SK-N-MC (cell line): ENCODE data around the gene USP44.
"Not testable (repeated sequence)": the region's sequence is repeated elsewhere in the genome, so short reads cannot be mapped to it uniquely, and the experiment has no call there.

Experiments used
- DNase-seq: peaks from one replicate; pipeline ENCODE4 v3.0.0-alpha.2; 2011; ENCODE audit warnings: low read depth, low spot score
- H3K27ac ChIP-seq: fragments of 200-600 bp; sonication (generic); 2 replicates; pipeline ENCODE4 v1.5.1; 2016; ENCODE audit warnings: mixed run types
- H3K36me3 ChIP-seq: fragments of 200-600 bp; sonication (generic); 2 replicates; pipeline ENCODE4 v1.6.1; 2017; ENCODE audit warnings: antibody characterized with exemption, low read length, mixed read lengths; ENCODE audit not compliant: insufficient read depth
- H3K4me3 ChIP-seq: fragments of 200-600 bp; sonication (generic); 2 replicates; pipeline ENCODE4 v1.5.1; 2016
- H3K9ac ChIP-seq: fragments of 200-600 bp; sonication (generic); 2 replicates; pipeline ENCODE4 v1.8.0; 2017; ENCODE audit warnings: mixed run types, mixed read lengths; ENCODE audit not compliant: insufficient read length
- H3K9me3 ChIP-seq: fragments of 200-600 bp; sonication (generic); 2 replicates; pipeline ENCODE4 v1.6.1; 2017; ENCODE audit warnings: low read depth, mild to moderate bottlenecking, antibody characterized with exemption, low read length, moderate library complexity, mixed read lengths
- EZH2 ChIP-seq: fragments of 200-600 bp; sonication (generic); IDR thresholded peaks from one replicate; pipeline ENCODE4 v1.6.1; 2017; ENCODE audit warnings: antibody characterized with exemption
- FOXP2 ChIP-seq: optimal IDR thresholded peaks from 2 replicates; pipeline ENCODE3; 2011; ENCODE audit warnings: mild to moderate bottlenecking, moderate library complexity; ENCODE audit not compliant: insufficient read depth; ENCODE audit errors: extremely low read length, control extremely low read depth
- POLR2AphosphoS5 ChIP-seq: IDR thresholded peaks from 2 replicates; pipeline ENCODE4 v1.6.1; 2012; ENCODE audit warnings: mild to moderate bottlenecking, low read depth, low read length, borderline replicate concordance

The USP44 gene

DNA sequence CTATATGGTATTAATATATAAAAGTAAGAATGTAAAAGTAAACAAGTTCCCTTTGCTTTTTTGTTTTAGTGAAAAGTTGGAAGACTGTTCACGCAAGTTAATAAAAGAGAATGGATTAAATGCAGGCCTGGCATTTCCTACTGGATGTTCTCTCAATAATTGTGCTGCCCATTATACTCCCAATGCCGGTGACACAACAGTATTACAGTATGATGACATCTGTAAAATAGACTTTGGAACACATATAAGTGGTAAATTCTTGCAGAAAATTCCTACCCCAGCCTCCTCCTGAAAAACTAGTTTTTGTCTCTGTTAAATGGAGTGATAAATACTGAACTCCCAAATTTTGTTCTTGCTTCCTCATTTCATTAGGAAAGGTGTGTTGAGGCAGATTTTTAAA, 56.4 kb downstream of the USP44 start:
- TF ChIP-seq EZH2 (no peak), POLR2AphosphoS5 (no peak), FOXP2 (no peak)
- H3K4me3 ChIP-seq = no peak overlapping the region
- peaks cover 87% of the 10 kb centered on the region for H3K36me3 ChIP-seq
- H3K27ac ChIP-seq = no peak overlapping the region
- peaks cover 12% of the 10 kb centered on the region; the same call in 1 of the 2 replicates for H3K9me3 ChIP-seq
- H3K9ac ChIP-seq = no peak overlapping the region
- no peak for DNase-seq

DNA sequence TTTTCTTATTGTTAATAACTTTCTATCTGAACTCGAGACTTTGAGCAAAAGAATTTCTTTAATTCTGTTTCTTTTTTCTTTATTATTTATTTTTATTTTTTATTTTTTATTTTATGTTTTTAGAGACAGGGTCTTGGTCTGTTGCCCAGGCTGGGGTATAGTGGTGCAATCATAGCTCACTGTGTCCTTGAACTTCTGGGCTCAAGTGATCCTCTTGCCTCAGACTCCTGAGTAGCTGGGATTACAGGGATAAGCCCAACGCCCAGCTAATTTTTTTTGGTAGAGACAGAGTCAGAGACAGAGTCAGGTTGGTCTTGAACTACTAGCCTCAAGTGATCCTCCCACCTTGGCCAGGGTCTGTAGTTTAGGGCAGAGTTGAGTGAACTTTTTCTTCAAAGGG, 58.8 kb downstream of the USP44 start:
- Histone ChIP-seq H3K4me3 (no peak overlapping the region), H3K27ac (no peak overlapping the region), H3K9ac (no peak overlapping the region), H3K36me3 (peaks cover 85% of the 10 kb centered on the region), H3K9me3 (no peaks in the 10 kb centered on the region)
- no peak for DNase-seq
- TF ChIP-seq FOXP2 (no peak), POLR2AphosphoS5 (no peak)

DNA sequence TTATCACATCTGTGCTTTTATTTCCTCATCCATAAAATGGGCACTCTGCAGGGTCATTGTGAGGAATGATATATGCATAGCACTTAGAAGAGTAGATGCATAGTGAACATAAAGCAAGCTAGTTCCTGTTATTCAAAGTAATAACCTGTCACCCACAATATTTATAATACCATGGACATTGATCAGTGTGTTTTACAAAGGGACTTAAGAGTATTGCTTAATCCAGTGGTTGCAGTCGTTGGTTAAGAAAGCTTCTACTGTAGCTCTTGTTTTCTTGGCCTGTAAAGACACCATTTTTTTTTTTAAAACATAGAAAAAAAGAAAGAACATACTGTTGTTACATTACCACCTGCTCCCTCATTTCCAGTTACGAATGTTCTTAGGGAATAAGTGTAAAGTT, 64.3 kb downstream of the USP44 start:
- Histone ChIP-seq H3K9ac (no peak overlapping the region), H3K4me3 (no peak overlapping the region), H3K9me3 (no peaks in the 10 kb centered on the region), H3K27ac (no peak overlapping the region), H3K36me3 (peaks cover 72% of the 10 kb centered on the region)
- TF ChIP-seq FOXP2 = no peak
- TF ChIP-seq EZH2 = no peak
- TF ChIP-seq POLR2AphosphoS5 = no peak
- no peak for DNase-seq

DNA sequence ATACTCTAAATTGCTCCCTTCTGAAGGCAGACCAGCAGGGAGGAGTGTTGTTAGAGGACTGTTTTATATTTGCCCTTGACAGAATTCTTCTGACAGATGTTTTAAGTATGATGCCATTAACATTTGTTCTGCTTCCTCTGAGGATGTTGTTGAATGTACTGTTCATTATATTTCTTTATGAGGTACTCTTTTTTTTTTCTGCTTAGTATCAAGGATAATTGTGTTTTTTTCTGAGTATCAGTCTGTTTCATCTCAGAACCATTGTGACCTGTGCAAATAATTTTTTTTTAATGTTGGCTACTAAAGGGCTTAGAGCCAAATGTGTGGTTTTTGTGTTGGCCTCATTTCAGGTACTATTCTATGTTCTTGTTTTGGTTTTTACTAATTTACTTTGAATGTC, 66.8 kb downstream of the USP44 start:
- Histone ChIP-seq H3K9ac (no peak overlapping the region), H3K36me3 (peaks cover 81% of the 10 kb centered on the region), H3K9me3 (no peaks in the 10 kb centered on the region), H3K27ac (no peak overlapping the region), H3K4me3 (no peak overlapping the region)
- TF ChIP-seq EZH2 = no peak
- no peak for DNase-seq

DNA sequence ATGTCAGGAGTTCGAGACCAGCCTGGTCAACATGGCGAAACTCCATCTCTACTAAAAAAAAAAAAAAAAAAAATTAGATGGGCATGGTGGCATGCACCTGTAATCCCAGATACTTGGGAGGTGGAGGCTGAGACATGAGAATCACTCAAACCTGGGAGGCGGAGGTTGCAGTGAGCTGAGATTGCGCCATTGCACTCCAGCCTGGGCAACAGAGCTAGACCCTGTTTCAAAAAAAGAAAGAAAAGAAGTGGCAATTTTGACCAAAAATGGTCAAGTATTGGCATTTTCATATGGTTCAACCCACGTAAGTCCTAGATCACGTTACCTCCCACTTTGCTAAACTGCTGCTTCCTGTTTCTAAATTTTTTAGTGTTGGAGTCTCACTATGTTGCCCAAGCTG, 68.7 kb downstream of the USP44 start:
- H3K36me3 ChIP-seq = peaks cover 82% of the 10 kb centered on the region
- not testable (repeated sequence) for DNase-seq, H3K9me3 ChIP-seq, H3K4me3 ChIP-seq, H3K27ac ChIP-seq, H3K9ac ChIP-seq

DNA sequence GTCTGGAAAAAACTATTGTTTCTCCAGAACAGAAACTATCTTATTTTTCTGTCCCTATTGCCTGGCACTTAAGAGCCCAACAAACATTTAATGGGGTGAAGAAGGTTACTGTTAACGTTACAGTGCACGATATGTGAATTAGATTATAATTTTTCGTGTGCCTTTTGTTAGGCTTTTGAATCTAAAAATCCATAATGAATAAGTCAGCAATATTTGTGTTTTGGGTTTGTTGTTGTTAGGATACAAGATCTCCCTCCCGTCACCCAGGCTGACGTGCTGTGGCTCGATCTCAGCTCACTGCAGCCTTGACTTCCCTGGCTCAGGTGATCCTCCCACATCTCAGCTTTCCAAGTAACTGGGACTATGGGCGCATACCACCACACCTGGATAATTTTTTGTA, 69.4 kb downstream of the USP44 start:
- H3K27ac ChIP-seq = no peak overlapping the region
- H3K4me3 ChIP-seq = no peak overlapping the region
- TF ChIP-seq FOXP2 (no peak), EZH2 (no peak), POLR2AphosphoS5 (no peak)
- H3K36me3 ChIP-seq = peaks cover 83% of the 10 kb centered on the region
- H3K9ac ChIP-seq = no peak overlapping the region
- no peaks in the 10 kb centered on the region for H3K9me3 ChIP-seq
- DNase-seq = no peak

DNA sequence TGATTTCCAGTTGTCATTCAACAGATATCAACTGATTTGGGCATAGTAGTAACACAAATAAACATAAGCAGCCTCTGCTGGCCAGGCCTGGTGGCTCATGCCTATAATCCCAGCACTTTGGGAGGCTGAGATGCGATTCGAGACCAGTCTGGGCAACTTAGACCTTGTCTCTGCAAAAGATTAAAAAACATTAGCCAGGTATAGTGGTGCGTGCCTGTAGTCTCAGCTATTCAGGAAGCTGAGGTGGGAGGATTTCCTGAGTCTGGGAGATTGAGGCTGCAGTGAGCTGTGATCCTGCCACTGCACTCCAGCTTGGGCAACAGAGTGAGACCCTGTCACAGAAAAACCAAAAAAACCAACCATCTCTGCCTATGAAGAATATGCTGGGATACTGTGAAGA, 70.2 kb downstream of the USP44 start:
- H3K36me3 ChIP-seq = peaks cover 83% of the 10 kb centered on the region

DNA sequence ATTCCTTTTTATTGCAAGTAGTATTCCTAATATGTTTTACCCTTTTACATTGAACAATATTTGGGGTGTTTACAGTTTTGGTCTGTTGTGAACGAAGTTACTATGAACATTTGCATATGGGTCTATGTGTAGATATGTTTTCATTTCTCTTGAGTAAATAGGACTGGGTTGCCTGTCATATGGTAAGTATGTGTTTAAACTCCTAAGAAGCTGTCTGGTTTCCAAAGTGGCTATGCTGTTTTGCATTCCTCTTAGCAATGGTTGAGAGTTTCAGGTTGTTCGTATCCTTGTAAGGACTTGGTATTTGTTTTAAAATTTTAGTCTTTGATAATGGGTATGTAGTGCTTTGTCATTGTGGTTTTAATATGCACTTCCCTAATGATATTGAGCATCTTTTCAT, 71.0 kb downstream of the USP44 start:
- no peak for DNase-seq
- no peak overlapping the region for H3K4me3 ChIP-seq
- H3K9ac ChIP-seq = no peak overlapping the region
- H3K27ac ChIP-seq = no peak overlapping the region
- H3K36me3 ChIP-seq = peaks cover 82% of the 10 kb centered on the region
- H3K9me3 ChIP-seq = no peaks in the 10 kb centered on the region
- TF ChIP-seq POLR2AphosphoS5 (no peak), FOXP2 (no peak), EZH2 (no peak)

More for the DNA sequence above, 70.2 kb downstream of the USP44 start:
- DNase-seq = no peak
- TF ChIP-seq POLR2AphosphoS5 (no peak), FOXP2 (no peak), EZH2 (no peak)
- H3K27ac ChIP-seq = no peak overlapping the region
- H3K9me3 ChIP-seq = no peaks in the 10 kb centered on the region
- H3K4me3 ChIP-seq = no peak overlapping the region
- H3K9ac ChIP-seq = no peak overlapping the region

DNA sequence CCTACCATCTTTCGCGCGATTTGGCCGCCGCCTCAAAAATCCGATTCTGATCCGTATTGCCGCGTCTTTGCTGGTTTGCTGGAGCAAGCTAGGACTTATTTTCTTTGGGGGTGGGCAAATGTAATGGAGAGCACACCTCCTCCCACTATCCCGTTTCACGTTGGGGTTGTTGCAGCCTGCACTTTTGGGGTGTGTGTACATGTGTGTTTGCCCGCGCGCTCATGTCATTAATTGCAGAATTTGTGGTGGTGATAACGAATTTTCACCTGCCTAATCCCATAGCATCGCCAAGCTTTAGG, 76.7 kb downstream of the USP44 start:
- TF ChIP-seq FOXP2 = no peak
- no peak for TF ChIP-seq POLR2AphosphoS5
- TF ChIP-seq EZH2 = no peak
- Histone ChIP-seq H3K27ac (peak overlapping the region; percentile 96; the same call in 1 of the 2 replicates), H3K9ac (peak overlapping the region; percentile 99), H3K4me3 (peak overlapping the region; percentile 98), H3K36me3 (peaks cover 42% of the 10 kb centered on the region), H3K9me3 (no peaks in the 10 kb centered on the region)
- no peak for DNase-seq

DNA sequence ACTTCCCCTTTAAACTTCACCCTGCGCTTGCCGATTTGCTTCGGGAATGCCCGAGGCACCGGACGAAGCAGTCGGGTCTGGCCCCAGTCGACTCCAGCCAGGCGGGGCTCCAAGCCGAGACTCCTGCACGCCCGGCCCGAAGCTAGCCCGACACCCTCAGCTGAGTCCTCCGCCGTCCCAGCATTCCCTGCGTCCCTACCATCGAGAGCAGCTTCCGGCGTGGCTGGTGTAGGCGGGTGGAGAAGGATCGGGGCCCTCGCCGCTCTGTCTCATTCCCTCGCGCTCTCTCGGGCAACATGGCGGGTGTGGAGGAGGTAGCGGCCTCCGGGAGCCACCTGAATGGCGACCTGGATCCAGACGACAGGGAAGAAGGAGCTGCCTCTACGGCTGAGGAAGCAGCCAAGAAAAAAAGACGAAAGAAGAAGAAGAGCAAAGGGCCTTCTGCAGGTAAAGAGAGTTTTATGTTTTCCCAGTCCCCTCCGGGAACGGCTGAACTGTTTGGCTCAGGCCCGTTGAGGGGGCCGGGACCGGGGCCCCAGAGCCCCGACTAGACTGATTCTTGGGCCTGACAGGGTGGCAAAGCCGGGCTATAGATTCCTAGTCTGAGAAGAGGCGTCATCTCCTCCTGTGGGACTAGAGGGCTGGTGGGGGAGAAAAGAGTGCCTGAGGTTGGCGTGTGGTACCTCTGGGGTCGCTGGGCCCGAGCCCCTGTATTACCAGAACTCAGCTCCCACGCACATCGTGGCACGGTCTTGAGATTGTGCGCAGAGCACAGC, 77.2 kb downstream of the USP44 start, which contains the start of gene METAP2:
METAP2 (plus strand) TSS at position 269 of the 776 bp plus-strand sequence; CDS start at position 297, 28 bp downstream.
- TF ChIP-seq EZH2 = no peak
- peak; percentile 39 for TF ChIP-seq FOXP2
- peak; percentile 99 for TF ChIP-seq POLR2AphosphoS5
- Histone ChIP-seq H3K4me3 (peak within 1 kb of the TSS; percentile 98), H3K36me3 (peaks cover 37% of the 10 kb centered on the region), H3K9me3 (no peaks in the 10 kb centered on the region), H3K27ac (peak within 1 kb of the TSS; percentile 96), H3K9ac (peak within 1 kb of the TSS; percentile 99)
- DNase-seq = peak; percentile 51
